ENCODE data around the gene ST14.

ST14 gene

GRCh38 chr11:130136107-130136506 is 23.5 kb upstream of the ST14 start:
- no peak for DNase-seq (ENCODE audit: low spot score)

- no peak for DNase-seq (ENCODE audit: low spot score)
Measured at GRCh38 chr11:130137999-130138398, 21.6 kb upstream of the ST14 start.

GRCh38 chr11:130139401-130139800 is 20.2 kb upstream of the ST14 start:
- no peak for DNase-seq (ENCODE audit: low spot score)

GRCh38 chr11:130141561-130142341 is 17.8 kb upstream of the ST14 start:
- DNase-seq (ENCODE audit: low spot score) = peak; percentile 62

- no peak for DNase-seq (ENCODE audit: low spot score)
Measured at GRCh38 chr11:130144141-130144540, 15.4 kb upstream of the ST14 start.

GRCh38 chr11:130144861-130145281 is 14.7 kb upstream of the ST14 start:
- DNase-seq (ENCODE audit: low spot score) = no peak

- no peak for DNase-seq (ENCODE audit: low spot score)
Measured at GRCh38 chr11:130145311-130145812, 14.2 kb upstream of the ST14 start.

GRCh38 chr11:130145975-130146776 is 13.4 kb upstream of the ST14 start:
- peak; percentile 53 for DNase-seq (ENCODE audit: low spot score)

- DNase-seq (ENCODE audit: low spot score) = no peak
Measured at GRCh38 chr11:130146796-130147195, 12.8 kb upstream of the ST14 start.

- no peak for DNase-seq (ENCODE audit: low spot score)
Measured at GRCh38 chr11:130148796-130149326, 10.7 kb upstream of the ST14 start.

- DNase-seq (ENCODE audit: low spot score) = no peak
Measured at GRCh38 chr11:130150790-130151189, 8.8 kb upstream of the ST14 start.

- no peak for DNase-seq (ENCODE audit: low spot score)
Measured at GRCh38 chr11:130151196-130151595, 8.4 kb upstream of the ST14 start.

GRCh38 chr11:130156108-130157022 is 3.2 kb upstream of the ST14 start:
- peak; percentile 75 for DNase-seq (ENCODE audit: low spot score)

GRCh38 chr11:130157101-130157500 is 2.5 kb upstream of the ST14 start:
- DNase-seq (ENCODE audit: low spot score) = no peak

GRCh38 chr11:130157840-130158239 is 1.7 kb upstream of the ST14 start:
- DNase-seq (ENCODE audit: low spot score) = no peak

- DNase-seq (ENCODE audit: low spot score) = no peak
Measured at GRCh38 chr11:130159139-130159538, 443 bp upstream of the ST14 start.

GRCh38 chr11:130160498-130161155 is 1.0 kb downstream of the ST14 start:
- no peak for DNase-seq (ENCODE audit: low spot score)

GRCh38 chr11:130161441-130162145 is 2.0 kb downstream of the ST14 start:
- no peak for DNase-seq (ENCODE audit: low spot score)

- no peak for DNase-seq (ENCODE audit: low spot score)
Measured at GRCh38 chr11:130162733-130163132, 3.2 kb downstream of the ST14 start.

All from AG20443 (cell line).